Stimulated activated CD8-positive, alpha-beta memory T cell treated with anti-CD3 and anti-CD28 coated beads, Interleukin-4, amount 100 ng/mL, for 4 hours (primary cell): Measurements from ENCODE around the gene RTF1.

Source experiments
- DNase-seq, 2 donors: peaks; one replicate each; pipeline ENCODE4 v3.0.0-alpha.2; 2020; ENCODE audit warnings: low read depth in 2 of 2, low spot score in 1 of 2

Gene RTF1

DNA sequence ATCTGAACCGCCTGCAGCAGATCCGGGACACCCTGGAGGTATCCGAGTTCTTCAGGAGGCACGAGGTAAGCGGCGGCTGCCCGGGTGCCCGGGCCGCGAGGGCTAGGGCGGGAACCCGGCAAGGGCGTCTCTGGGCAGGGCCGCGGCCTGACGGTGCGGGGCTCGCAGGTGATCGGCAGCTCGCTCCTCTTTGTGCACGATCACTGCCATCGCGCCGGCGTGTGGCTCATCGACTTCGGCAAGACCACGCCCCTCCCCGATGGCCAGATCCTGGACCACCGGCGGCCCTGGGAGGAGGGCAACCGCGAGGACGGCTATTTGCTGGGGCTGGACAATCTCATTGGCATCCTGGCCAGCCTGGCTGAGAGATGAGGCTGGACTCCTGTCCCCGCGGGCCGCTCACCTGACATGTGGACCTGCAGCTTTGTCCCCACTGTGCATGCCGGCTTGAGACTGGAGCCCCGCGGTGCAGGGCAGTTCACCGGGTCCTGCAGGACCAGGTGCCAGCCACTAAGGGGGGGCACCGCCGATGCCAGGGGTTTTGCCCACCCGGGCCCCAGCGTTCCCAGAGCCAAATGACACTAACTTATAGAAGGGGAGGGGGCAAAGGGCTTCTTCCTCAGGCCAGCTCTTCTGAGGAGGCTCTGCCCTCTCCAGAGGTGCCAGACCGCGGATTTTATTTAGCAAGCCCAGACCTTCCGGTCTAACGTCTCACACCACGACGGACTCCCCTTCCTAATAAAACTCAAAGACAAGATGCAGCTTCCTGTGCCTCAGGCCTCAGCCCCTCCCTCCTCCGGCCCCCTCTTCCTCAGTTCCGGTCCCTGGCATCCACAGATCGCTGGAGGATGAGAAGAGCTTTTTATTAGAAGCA is 86.1 kb downstream of the RTF1 start:
- DNase-seq = no peak

DNA sequence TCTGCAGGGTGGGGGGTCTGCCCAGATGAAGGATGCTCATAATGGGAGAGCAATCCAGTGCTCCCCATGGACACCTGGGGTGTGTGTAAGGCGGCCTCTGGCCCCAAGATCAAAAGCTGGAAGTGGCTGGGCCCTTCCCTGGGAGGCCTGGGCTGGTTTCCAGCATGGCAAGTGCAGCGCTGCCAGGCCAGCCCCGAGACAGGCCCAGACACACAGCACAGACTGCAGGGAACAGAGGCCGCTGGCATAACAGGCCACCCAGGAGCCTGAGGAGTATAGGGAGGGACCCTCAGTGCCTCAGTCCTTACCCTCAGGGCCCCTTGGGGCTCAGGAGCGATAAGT is 86.7 kb downstream of the RTF1 start:
- no peak for DNase-seq

DNA sequence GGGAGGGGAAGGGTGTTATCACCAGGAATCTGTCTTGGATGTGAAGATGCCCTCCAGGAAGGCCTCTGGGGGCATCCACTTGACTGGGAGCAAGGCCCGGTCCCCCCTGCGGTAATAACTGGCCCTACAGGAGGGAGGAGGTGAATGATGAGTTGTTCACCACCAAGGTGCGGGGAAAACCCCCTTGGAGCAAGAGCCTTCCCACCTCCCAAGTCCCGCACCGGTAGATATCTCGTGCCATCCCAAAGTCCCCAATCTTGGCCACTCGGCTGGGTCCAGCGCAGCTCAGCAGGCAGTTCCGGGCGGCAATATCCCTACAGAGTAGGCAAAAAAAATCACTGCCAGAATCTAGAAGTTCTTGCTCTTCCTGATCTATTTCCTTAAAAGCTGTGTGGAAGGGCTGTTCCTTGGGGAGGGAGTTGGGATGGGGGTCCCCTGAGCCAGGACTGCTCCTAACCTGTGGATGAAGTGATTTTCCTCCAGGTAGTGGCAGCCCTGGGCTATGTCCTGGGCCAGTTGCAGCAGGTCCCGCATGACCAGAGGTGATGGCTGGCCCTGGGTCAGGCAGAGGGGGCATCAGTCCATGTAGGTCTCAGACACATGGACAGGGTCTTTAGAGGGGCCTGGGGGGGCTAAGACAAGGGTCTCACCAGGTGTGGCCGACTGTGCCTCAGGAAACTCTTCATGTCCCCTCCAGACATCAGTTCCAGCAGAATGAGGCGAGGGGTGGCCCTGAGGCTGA is 88.0 kb downstream of the RTF1 start:
- no peak for DNase-seq

DNA sequence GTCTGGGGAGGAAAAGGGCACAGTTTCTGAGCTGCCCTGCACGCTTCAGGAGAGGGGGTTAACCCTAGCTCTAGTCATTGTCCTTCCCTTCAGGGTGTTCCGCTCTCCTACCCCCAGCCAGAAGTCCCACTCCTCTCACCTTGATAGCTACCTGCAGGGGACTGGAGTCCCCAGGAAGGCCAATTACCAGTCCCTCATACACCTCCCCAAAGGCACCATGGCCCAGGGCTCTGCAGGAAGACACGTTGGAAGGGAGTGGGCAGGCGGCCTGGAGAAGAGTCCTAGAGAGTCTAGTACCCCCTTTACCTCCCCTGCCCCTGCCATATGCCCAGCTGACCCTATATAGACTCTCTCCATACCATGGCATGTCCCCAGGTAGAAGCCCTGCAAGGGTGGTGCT is 88.9 kb downstream of the RTF1 start:
- DNase-seq = no peak

DNA sequence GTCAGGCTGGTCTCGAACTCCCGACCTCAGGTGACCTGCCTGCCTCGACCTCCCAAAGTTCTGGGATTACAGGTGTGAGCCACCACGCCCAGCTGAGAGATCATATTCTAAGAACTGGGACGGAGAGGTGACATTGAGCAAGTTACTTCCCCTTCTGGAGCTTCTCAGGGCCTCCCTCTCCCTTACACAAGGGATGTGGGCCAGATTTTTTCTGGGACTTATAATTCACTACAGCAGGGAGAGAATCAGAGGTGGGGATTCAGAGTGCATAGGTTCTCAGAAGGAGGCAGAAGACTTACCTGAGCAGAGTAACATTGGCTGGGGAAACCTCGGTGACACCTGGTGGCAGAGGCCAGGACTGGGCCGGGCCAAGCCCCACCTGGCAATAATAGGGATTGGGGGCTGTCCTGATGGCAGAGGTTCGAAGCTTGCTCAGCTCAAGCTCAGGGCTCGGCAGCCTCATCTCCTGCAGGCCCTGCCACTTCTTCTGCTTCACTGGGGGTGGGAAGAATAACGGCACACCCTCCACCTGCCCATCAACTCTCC is 90.0 kb downstream of the RTF1 start:
- DNase-seq = no peak

DNA sequence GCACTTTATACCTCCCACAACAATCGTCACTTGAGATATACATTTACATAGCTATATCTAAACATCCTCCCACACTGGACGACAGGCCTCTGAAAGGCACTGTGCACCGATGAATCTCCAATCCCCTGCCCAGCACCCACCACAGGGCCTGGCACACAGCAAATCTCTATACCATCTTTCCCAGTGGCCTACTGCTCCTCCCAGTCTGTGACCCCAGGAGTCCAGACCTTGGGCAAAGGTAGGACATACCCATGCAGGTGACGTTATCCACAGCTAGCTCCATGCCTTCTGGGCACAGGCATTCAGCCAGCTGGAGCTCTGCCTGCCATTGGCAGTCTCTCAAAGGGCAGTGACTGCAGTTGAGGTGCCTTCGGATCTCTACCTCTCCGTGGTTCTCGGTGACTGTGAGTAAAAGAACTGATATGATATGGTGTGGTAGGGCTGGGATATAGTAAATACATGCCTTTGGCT is 91.0 kb downstream of the RTF1 start:
- no peak for DNase-seq

DNA sequence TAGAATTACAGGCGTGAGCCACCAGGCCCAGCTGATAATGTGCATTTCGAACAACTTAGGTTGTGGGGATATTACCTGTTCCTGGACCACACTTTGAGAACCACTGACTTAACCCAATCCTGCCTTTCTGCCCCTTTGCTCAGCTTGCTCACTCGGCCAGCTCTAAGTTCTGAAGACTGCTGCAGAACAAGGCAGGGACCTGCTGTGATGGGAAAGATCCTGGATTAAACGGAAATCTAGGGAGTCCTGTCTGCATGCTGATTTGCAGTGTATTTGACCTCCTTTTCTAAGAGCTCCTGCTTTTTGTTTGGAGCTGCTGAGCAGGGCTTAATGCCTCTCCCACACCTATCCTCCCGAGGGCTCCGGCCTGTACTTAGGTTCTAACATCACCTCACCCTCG is 93.8 kb downstream of the RTF1 start:
- DNase-seq = no peak

DNA sequence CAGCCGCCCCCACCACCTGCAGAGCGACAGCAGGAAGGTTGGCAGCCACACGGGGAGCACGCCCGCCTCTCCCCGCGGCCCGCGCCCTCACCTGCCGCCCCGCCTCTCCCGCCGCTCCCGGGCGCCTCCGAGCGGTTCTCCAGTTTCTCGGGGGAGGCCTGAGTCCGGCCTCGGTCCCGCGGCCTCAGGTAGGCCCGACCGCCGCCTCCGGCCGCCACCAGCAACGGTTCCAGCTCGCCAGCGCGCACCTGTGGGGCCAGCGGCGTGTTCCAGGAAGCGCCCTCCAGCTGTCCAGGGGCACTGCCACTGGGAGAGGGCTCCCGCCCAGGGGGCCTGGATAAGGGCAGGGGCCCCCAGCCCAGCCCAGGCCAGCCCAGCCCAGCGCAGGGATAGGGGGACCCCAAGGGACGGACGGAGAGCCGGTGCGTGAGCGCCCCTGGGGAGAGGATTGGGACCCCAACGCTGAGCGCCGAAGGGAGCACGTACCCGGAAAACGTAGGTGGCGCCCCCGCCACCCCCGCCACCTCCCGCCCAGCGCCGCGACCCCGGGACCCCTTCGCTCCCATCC is 94.5 kb downstream of the RTF1 start:
- DNase-seq = no peak

DNA sequence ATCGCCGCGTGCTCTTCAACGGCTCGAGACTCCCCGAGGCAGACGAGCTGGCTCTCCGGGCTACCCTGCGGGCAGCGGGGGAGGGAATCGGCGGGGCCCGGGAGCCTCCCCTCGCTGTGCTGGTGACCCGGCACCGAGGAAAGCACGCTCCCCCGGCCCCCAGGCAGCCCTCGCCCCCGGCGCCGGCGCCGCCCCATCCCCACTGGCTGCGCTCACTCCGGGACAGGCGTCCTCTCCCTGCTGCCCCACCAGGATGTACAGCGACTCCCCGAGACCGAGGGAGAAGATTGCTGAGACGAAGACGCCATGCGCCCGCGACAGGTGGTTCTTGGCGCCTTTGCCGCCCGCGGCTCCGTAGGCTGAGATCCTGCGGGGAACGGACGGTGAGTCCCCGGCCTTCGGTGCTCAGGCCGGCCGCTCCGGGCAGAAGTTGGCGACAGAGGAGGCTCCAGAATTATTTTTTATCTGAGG is 95.0 kb downstream of the RTF1 start:
- DNase-seq = no peak

DNA sequence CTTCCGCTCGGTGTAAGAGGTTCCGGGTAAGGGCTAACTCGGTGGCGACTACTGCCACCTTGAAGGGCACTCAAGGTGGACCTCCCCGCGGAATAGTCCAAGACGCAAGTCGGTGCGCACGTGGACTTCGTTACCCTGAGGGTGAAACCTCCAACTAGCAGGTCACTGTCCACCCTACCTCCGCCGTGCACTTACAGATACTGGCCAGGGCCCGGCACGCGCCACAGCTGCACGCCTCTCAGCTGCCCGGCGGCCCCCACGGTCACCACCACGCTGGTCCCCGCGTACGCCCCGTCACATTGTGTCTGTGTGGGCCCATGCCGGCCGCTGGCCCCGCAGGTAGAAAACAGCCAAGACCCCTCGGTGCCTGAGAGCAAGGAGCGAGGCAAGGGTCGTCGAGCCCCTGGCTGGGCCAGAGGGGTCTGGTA is 95.6 kb downstream of the RTF1 start:
- DNase-seq = no peak

DNA sequence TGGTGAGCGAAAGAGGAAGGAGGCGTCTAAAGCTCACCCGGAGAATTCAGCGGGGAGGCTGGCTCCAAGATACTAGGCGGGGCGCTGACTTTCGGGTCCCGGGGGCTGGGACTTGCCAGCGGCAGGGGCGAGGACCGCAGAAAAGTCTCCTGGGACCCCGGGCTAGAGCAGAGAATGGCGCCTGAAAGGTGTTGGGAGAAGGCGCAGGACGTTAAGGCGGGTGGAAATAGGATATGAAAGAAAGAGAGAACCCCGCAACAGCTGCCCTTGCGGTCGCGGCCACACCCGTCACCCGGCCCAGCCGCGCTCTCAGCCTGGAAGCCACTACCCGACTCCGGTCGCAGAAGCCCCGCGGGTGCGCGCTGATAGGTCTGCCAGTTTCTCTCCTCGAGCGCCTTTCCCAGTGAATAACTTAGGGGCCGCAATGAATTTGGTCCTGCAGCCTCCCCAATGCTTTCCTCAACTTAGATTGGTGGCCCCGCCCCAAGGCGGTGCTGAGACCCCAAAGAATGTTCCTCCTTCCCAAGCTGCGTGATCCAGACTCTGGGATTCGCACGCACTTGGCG is 96.1 kb downstream of the RTF1 start:
- DNase-seq = no peak

DNA sequence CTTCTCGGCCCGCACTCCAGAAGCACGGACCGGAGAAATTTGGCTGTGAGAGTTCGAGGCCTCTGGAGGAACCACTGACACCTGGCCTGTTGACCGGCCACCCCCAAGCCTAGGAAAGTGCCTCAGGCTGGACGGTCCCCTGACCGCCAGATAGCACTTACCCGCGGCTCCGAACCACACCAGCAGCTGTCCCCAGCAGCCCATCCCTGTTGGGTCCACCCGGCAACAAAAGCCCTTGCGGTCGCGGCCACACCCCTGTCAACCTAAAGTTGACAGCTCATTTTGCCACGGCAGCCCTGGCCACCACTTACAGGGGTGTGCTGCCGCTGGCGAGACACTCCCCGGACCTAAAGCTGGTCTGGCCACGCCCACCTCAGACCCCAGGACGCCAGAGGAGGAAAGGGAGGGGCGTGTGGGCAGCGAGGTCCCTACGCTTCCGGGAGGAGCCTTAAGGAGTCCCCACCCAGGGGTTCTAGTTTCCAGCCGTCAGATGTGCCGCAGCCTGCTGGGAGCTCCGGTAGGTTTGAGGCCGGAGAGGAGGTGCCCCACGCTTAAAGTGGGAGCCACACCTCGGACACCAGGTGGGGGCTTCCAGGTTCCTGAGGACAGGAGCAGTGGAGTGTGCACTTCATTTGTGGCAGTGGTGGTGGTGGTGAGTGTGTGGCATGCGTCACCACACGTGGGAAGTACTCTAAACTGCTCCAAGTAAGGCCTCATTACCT is 96.8 kb downstream of the RTF1 start, which contains the start of gene LTK:
Gene LTK, minus strand, starts transcription at position 322 of the 722 bp plus-strand sequence. Its CDS starts 118 bp downstream, at position 204.
- no peak for DNase-seq

DNA sequence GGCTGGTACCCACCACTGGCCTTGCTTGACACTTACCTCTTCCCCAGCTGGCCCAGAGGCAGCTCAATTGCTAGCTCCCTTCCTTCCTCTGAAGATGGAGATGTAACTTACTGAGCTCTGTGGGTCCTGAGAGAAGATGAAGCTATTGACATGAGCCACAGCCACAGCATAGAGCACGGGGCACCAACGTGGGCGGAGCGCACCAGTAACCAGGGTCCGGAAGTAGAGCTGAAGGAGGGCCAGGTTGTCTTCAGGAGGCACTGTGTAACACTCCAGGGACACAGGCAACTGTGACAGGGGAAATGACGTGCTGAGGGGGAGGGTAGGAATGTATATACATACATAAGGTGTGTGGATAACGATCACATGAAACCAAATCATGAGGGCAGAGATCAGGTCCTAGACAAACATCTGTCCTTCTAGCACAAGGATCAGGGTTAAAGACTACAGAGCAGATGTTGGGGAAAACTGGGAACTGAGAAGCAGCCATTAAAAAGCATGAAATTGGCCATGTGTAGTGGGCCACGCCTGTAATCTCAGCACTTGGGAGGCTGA is 101.1 kb downstream of the RTF1 start:
- no peak for DNase-seq

DNA sequence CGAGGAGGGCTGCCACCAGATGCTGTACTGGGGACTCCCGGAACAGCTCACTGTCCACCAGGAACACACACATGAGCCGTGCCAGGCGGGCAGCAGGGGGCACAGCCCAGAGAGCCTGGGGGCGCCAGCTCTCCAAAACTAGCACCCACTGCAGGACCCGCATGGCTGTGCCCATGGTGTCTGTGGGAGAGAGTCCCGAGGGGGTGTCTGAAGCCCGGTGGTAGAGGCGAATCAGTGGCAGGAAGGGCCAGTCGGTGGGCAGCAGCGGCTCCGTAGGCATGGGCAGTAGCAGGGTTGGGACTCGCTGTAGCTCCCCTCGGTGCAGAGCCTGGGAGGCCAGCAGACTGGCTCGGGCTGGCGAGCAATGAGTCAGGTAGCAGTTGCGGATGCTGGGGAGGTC is 103.7 kb downstream of the RTF1 start:
- no peak for DNase-seq

DNA sequence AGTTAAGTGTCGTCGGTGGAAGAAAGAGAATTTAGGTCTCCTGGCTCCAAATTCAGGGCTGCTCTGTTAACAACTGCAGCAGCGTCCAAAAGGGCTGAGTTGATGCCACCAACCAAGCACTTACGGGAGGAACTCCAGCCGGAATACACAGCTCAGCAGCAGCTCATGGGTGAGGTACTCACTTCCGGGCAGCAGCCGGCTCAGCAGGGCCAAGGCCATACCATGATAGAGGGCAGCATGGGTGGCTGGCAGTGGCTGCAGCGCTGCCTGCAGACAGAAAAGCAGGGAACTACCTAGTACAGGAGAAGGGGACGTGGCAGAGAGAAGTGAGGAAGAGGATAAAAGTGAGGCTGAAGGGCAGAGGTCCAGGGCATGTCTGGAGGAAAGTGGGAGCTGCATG is 104.7 kb downstream of the RTF1 start:
- no peak for DNase-seq

DNA sequence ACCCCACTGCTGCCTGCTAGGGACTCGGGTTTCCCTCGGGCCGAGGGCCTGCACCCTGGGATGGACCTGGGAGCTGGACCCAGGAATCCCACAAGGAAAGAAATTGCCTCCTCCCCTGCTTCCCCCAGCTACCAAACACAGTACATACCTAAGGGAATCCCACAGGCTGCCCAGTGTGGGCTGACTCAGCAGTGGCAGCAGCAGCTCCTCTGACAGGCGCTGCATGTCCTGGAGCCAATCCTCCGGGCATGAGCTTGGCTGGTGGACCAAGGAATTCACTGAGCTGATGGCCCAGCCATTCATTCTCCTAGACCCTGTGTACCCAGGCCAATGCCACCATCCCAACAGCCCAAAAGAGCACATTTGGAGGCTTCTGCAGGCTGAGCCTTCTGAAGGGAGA is 106.2 kb downstream of the RTF1 start:
- DNase-seq = no peak

DNA sequence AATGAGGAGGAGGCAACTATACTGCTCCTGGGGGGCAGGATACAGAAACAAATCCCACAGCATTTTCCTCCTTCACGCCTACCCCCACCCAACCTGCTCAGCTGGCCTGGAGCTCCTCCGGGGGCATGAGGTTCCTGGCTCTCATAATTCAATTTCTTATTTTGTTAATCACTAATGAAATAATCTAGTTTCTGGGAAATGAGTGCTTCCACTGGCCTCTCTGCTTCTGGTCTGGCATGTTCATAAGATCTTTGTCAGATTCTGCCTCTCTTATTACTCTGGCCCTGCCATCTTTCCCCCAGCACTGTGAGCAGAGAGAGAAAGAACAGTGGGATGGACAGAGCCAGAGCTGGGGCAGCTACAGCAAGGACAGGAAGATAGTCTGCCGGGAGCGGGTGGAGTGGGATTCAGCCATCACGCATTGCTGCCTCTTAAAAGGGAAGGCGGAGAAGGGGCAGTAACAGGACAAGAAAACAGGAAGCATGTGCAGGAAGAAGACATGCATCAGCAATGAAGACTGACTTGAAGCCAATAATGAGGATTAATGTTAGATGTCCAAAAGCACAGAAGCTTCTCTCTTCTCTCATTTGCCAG is 113.6 kb downstream of the RTF1 start:
- DNase-seq = no peak
